H1 (cell line): Measurements from ENCODE around the gene NRXN3. TPM values are rescaled to one million over a fixed set of nuclear protein-coding genes. Genes with fewer than 3 reads are reported as not detected.

ENCODE experiments used
- CTCF ChIA-PET: fragments of 300-600 bp; sonication (Branson Sonifier 250); formaldehyde crosslinking; loops from one replicate; lab custom pipeline; 2021; ENCODE audit not compliant: partially characterized antibody; lab: Charles Lee
- POLR2A ChIA-PET: fragments of 300-600 bp; sonication (Branson Sonifier 250); formaldehyde crosslinking; loops from one replicate; lab custom pipeline; 2021; ENCODE audit warnings: inconsistent platforms; ENCODE audit not compliant: partially characterized antibody; lab: Charles Lee
- DNase-seq, 2 experiments: peaks; one replicate each; pipeline versions ENCODE4 v3.0.0 to v3.0.0-alpha.2; 2010 to 2022; ENCODE audit warnings: low spot score in 2 of 2, low read depth in 1 of 2, mixed read lengths in 1 of 2
- FAIRE-seq: peaks from 2 replicates; lab custom pipeline; 2011; peaks lifted over from hg19 to GRCh38; lab: Jason Lieb, UNC
- H2AFZ ChIP-seq: 2 replicates; pipeline ENCODE4 v1.8.1; 2012; ENCODE audit warnings: low read length, inconsistent platforms
- H2AK5ac ChIP-seq: 2 replicates; pipeline ENCODE4 v1.6.1; 2013; ENCODE audit warnings: low read depth, low read length
- H2BK120ac ChIP-seq: replicated peaks from 2 replicates; pipeline ENCODE3; 2013; ENCODE audit warnings: low read depth, low read length, inconsistent platforms
- H2BK12ac ChIP-seq: 2 replicates; pipeline ENCODE4 v1.6.1; 2013; ENCODE audit warnings: low read depth, low read length
- H2BK15ac ChIP-seq: 2 replicates; pipeline ENCODE4 v1.6.1; 2013; ENCODE audit warnings: low read length
- H2BK20ac ChIP-seq: 2 replicates; pipeline ENCODE4 v1.6.1; 2013; ENCODE audit warnings: low read length
- H2BK5ac ChIP-seq: 2 replicates; pipeline ENCODE4 v1.6.1; 2013; ENCODE audit warnings: low read depth, low read length
- H3K14ac ChIP-seq: 2 replicates; pipeline ENCODE4 v1.6.1; 2013; ENCODE audit warnings: inconsistent platforms; ENCODE audit not compliant: insufficient read length
- H3K18ac ChIP-seq: 2 replicates; pipeline ENCODE4 v1.6.1; 2013; ENCODE audit warnings: low read length; ENCODE audit errors: extremely low read depth
- H3K23ac ChIP-seq: 2 replicates; pipeline ENCODE4 v1.6.1; 2013; ENCODE audit warnings: inconsistent platforms; ENCODE audit not compliant: insufficient read length
- H3K23me2 ChIP-seq: 2 replicates; pipeline ENCODE4 v1.6.1; 2013; ENCODE audit warnings: low read depth, low read length
- H3K27ac ChIP-seq: 2 replicates; pipeline ENCODE4 v1.6.1; 2011; ENCODE audit warnings: low read depth, low read length, inconsistent platforms
- H3K27me3 ChIP-seq, 4 experiments: replicated peaks in 1 of 4; 1 replicate in 1 of 4; 2 replicates in 3 of 4; pipeline versions ENCODE4 v1.6.1 to v1.8.1; 2011 to 2013; ENCODE audit warnings: low read length in 3 of 4, mild to moderate bottlenecking in 3 of 4, inconsistent platforms in 2 of 4, mixed read lengths in 2 of 4, moderate library complexity in 1 of 4; ENCODE audit not compliant: control insufficient read depth in 3 of 4, insufficient read depth in 3 of 4; ENCODE audit errors: extremely low read depth in 1 of 4
- H3K36me3 ChIP-seq, 4 experiments: 2 replicates each; pipeline versions ENCODE4 v1.6.1 to v1.8.1; 2011 to 2013; ENCODE audit warnings: mild to moderate bottlenecking in 4 of 4, low read length in 3 of 4, moderate library complexity in 2 of 4, control low read depth in 1 of 4, inconsistent platforms in 1 of 4; ENCODE audit not compliant: insufficient read depth in 4 of 4, control insufficient read depth in 2 of 4
- H3K4ac ChIP-seq: replicated peaks from 2 replicates; pipeline ENCODE3; 2013; ENCODE audit warnings: low read length, low read depth, mixed read lengths, inconsistent platforms; ENCODE audit not compliant: insufficient read length
- H3K4me1 ChIP-seq, 4 experiments: replicated peaks in 1 of 4; 1 replicate in 1 of 4; 2 replicates in 3 of 4; pipeline versions ENCODE4 v1.6.1 to v1.8.1; 2011 to 2013; ENCODE audit warnings: low read length in 3 of 4, inconsistent platforms in 2 of 4, mixed read lengths in 1 of 4; ENCODE audit not compliant: insufficient read depth in 4 of 4, control insufficient read depth in 3 of 4
- H3K4me2 ChIP-seq, 2 experiments: 2 replicates each; pipeline versions ENCODE4 v1.6.1 to v1.8.1; 2011 to 2013; ENCODE audit warnings: low read depth in 2 of 2, low read length in 2 of 2, control low read depth in 1 of 2, inconsistent platforms in 1 of 2, mild to moderate bottlenecking in 1 of 2; ENCODE audit not compliant: insufficient read depth in 1 of 2
- H3K4me3 ChIP-seq, 4 experiments: fragments of 200-600, 300-600 bp in 1 of 4; sonication (generic), shearing (Covaris generic), sonication (Bioruptor Twin) in 1 of 4; 2 replicates each; pipeline versions ENCODE4 v1.5.1 to v1.8.1; 2011 to 2016; ENCODE audit warnings: low read length in 4 of 4, low read depth in 3 of 4, control low read depth in 2 of 4, inconsistent platforms in 2 of 4, mild to moderate bottlenecking in 2 of 4, mixed read lengths in 1 of 4, moderate library complexity in 1 of 4; ENCODE audit not compliant: insufficient read depth in 2 of 4; ENCODE audit errors: extremely low read depth in 1 of 4
- H3K56ac ChIP-seq: replicated peaks from 2 replicates; pipeline ENCODE3; 2013; ENCODE audit warnings: low read depth, mild to moderate bottlenecking, mixed read lengths, low read length, inconsistent platforms; ENCODE audit not compliant: insufficient read length
- H3K79me1 ChIP-seq: 2 replicates; pipeline ENCODE4 v1.6.1; 2013; ENCODE audit warnings: low read depth, low read length, control low read depth
- H3K79me2 ChIP-seq, 2 experiments: 2 replicates each; pipeline versions ENCODE4 v1.6.1 to v1.8.1; 2012 to 2013; ENCODE audit warnings: low read length in 2 of 2, mild to moderate bottlenecking in 2 of 2, inconsistent platforms in 1 of 2; ENCODE audit not compliant: insufficient read depth in 2 of 2, control insufficient read depth in 1 of 2
- H3K9ac ChIP-seq, 4 experiments: replicated peaks in 1 of 4; 1 replicate in 1 of 4; 2 replicates in 3 of 4; pipeline versions ENCODE4 v1.6.1 to v1.8.1; 2011 to 2013; ENCODE audit warnings: low read depth in 3 of 4, low read length in 3 of 4, control low read depth in 2 of 4, mild to moderate bottlenecking in 2 of 4, moderate library complexity in 2 of 4, inconsistent platforms in 1 of 4; ENCODE audit errors: extremely low read depth in 1 of 4
- H3K9me3 ChIP-seq, 2 experiments: 2 replicates each; pipeline versions ENCODE4 v1.6.1 to v1.8.1; 2012 to 2013; ENCODE audit warnings: mild to moderate bottlenecking in 2 of 2, moderate library complexity in 2 of 2, control low read depth in 1 of 2, inconsistent platforms in 1 of 2, low read depth in 1 of 2, low read length in 1 of 2, mixed read lengths in 1 of 2; ENCODE audit not compliant: insufficient read depth in 2 of 2
- H4K20me1 ChIP-seq, 2 experiments: replicated peaks in 1 of 2; 2 replicates each; pipeline versions ENCODE3 to v1.8.1; 2011 to 2013; ENCODE audit warnings: inconsistent platforms in 2 of 2, low read length in 2 of 2, mild to moderate bottlenecking in 1 of 2; ENCODE audit not compliant: insufficient read depth in 2 of 2, control insufficient read depth in 1 of 2
- H4K5ac ChIP-seq: 2 replicates; pipeline ENCODE4 v1.6.1; 2013; ENCODE audit warnings: low read length, low read depth, mixed read lengths, inconsistent platforms; ENCODE audit not compliant: insufficient read length
- H4K8ac ChIP-seq: 2 replicates; pipeline ENCODE4 v1.8.0; 2013; ENCODE audit warnings: mild to moderate bottlenecking, moderate library complexity, low read length, inconsistent platforms; ENCODE audit not compliant: insufficient read depth; ENCODE audit errors: extremely low read depth
- H4K91ac ChIP-seq: replicated peaks from 2 replicates; pipeline ENCODE3; 2013; ENCODE audit warnings: low read length, mixed read lengths, inconsistent platforms; ENCODE audit not compliant: insufficient read length
- WGBS, 2 experiments: shearing (Covaris generic) in 1 of 2; methylation state at CpG; one replicate each; pipeline versions ENCODE4 v1.1.6 to v1.1.7; 2013 to 2015; ENCODE audit warnings: low lambda C conversion rate in 2 of 2, mixed read lengths in 2 of 2, inconsistent platforms in 1 of 2, low coverage in 1 of 2, missing lambda C conversion rate in 1 of 2; ENCODE audit not compliant: insufficient replicate concordance in 2 of 2, insufficient coverage in 1 of 2, insufficient read length in 1 of 2; ENCODE audit errors: extremely low coverage in 1 of 2, missing lambda C conversion rate in 1 of 2; 5-methylcytosine and 5-hydroxymethylcytosine counted together
- polyA plus RNA-seq, 7 experiments: library from polyadenylated mRNA; depleted of rRNA in 3 of 7; stranded (reverse) in 5 of 7; unstranded in 2 of 7; fragments of >200 nt in 5 of 7; fragments of 200-250 nt in 2 of 7; gene quantifications; 1 replicate in 5 of 7; 2 replicates in 1 of 7; 4 replicates in 1 of 7; pipeline versions ENCODE4 v1.2.1 to v1.2.3, GENCODE V29; 2011 to 2013; ENCODE audit warnings: missing spikeins in 2 of 7, mixed read lengths in 2 of 7
- total RNA-seq: library from RNA; stranded (reverse); fragmentation: NEBNext Ultra II Directional; extraction: Animal tissue kit (Norgen Biotek cat#: 25700); gene quantifications from 2 replicates; pipeline ENCODE4 v1.2.1, GENCODE V29; 2021

NRXN3 gene
- total and polyA plus RNA-seq, 2 of the 8 experiments (the other 6 are each of a cell fraction or from before 2014, with no cell fraction given): 2.6 to 4.1 TPM

- Histone ChIP-seq H4K8ac (no peak overlapping the region), H3K4me1 (no peaks in the 10 kb centered on the region), H3K23me2 (no peaks in the 10 kb centered on the region), H3K27me3 (no peaks in the 10 kb centered on the region), H4K5ac (no peak overlapping the region), H3K79me1 (no peaks in the 10 kb centered on the region), H3K14ac (no peak overlapping the region), H2AK5ac (no peak overlapping the region), H3K4me2 (no peak overlapping the region), H3K27ac (no peak overlapping the region), H2BK12ac (no peak overlapping the region), H3K18ac (no peak overlapping the region), H2BK5ac (no peak overlapping the region), H3K56ac (no peak overlapping the region), H3K9me3 (no peaks in the 10 kb centered on the region), H3K23ac (no peak overlapping the region), H3K4me3 (no peak overlapping the region), H3K36me3 (no peaks in the 10 kb centered on the region), H3K9ac (no peak overlapping the region), H3K79me2 (no peaks in the 10 kb centered on the region), H2BK15ac (no peak overlapping the region), H2BK120ac (no peak overlapping the region), H4K91ac (no peak overlapping the region), H4K20me1 (no peaks in the 10 kb centered on the region), H2BK20ac (no peak overlapping the region), H2AFZ (no peak overlapping the region), H3K4ac (no peak overlapping the region)
- ChIA-PET CTCF (interaction anchor here (0.5 to 1.8 kb wide), 5 partner anchors 9 to 45 kb away, joined by 3 to 4 read pairs (median 4); no protein-coding TSS in a partner anchor), POLR2A (no interaction called here)
- FAIRE-seq (no peak), DNase-seq (no peak)
- 96% methylated on average over 1 of the region's 1 CpG; no CpG with 5 or more reads in 1 of the 2 experiments for WGBS, 2 experiments
These were observed 1666.4 kb downstream of the NRXN3 start for GRCh38 chr14:79836577-79836976.
